Activated naive CD8-positive, alpha-beta T cell treated with anti-CD3 and anti-CD28 coated beads, Interleukin-2, amount 10 ng/mL, durations not matched to agents 7 days and 5 days (primary cell): ENCODE results near the gene EPB41L4A. TPM values are rescaled to one million over a fixed set of nuclear protein-coding genes. Genes with fewer than 3 reads are reported as not detected.

Source experiments
- ATAC-seq: fragments of 150-1000 bp; cut with Tn5 transposase; one replicate; pipeline ENCODE4 v1.10.0; 2021; ENCODE audit warnings: low read depth, moderate library complexity
- POLR2A ChIA-PET: fragments of 350-600 bp; sonication (Branson Sonifier 250); formaldehyde crosslinking; loops from one replicate; lab custom pipeline; 2021; ENCODE audit warnings: antibody characterized with exemption; lab: Charles Lee
- DNase-seq: peaks from one replicate; pipeline ENCODE4 v3.0.0; 2021
- H3K27ac Mint-ChIP-seq: one replicate; pipeline ENCODE4 v1.8.0; 2022; ENCODE audit warnings: mild to moderate bottlenecking, mixed read lengths
- H3K27me3 Mint-ChIP-seq: one replicate; pipeline ENCODE4 v1.8.0; 2022; ENCODE audit warnings: mild to moderate bottlenecking, moderate library complexity, mixed read lengths
- H3K36me3 Mint-ChIP-seq: one replicate; pipeline ENCODE4 v1.8.0; 2021; ENCODE audit warnings: mild to moderate bottlenecking, mixed read lengths
- H3K4me1 Mint-ChIP-seq: one replicate; pipeline ENCODE4 v1.8.0; 2021; ENCODE audit warnings: mixed read lengths
- H3K4me3 Mint-ChIP-seq: one replicate; pipeline ENCODE4 v1.8.0; 2022; ENCODE audit warnings: mild to moderate bottlenecking, moderate library complexity, mixed read lengths
- H3K9me3 Mint-ChIP-seq: one replicate; pipeline ENCODE4 v1.8.0; 2021; ENCODE audit warnings: mixed read lengths
- total RNA-seq, 2 experiments: library from RNA; stranded (reverse); gene quantifications; one replicate each; pipeline ENCODE4 v1.2.3, GENCODE V29; 2021

The EPB41L4A gene
- total RNA-seq, 2 experiments from 2014 or later = 0.11 to 1.0 TPM

GRCh38 chr5:112338681-112339337, 80.3 kb downstream of the EPB41L4A start:
- Mint-ChIP-seq H3K27ac (no peak overlapping the region), H3K4me3 (no peak overlapping the region), H3K4me1 (no peaks in the 10 kb centered on the region), H3K27me3 (peaks cover 12% of the 10 kb centered on the region), H3K9me3 (no peaks in the 10 kb centered on the region), H3K36me3 (no peaks in the 10 kb centered on the region)
- POLR2A ChIA-PET = no interaction called here
- DNase-seq = no peak
- ATAC-seq = no peak

- Mint-ChIP-seq H3K27ac (no peak overlapping the region), H3K4me3 (no peak overlapping the region), H3K27me3 (peaks cover 26% of the 10 kb centered on the region), H3K4me1 (peaks cover 6% of the 10 kb centered on the region), H3K9me3 (no peaks in the 10 kb centered on the region), H3K36me3 (no peaks in the 10 kb centered on the region)
- ATAC-seq = no peak
- no peak for DNase-seq
- POLR2A ChIA-PET = no interaction called here
These were observed 85.7 kb downstream of the EPB41L4A start for GRCh38 chr5:112333331-112333781.

- Mint-ChIP-seq H3K27me3 (peaks cover 25% of the 10 kb centered on the region), H3K9me3 (no peaks in the 10 kb centered on the region), H3K27ac (no peak overlapping the region), H3K36me3 (no peaks in the 10 kb centered on the region), H3K4me1 (peaks cover 6% of the 10 kb centered on the region), H3K4me3 (no peak overlapping the region)
- POLR2A ChIA-PET = no interaction called here
- ATAC-seq (no peak), DNase-seq (no peak)
These were observed 87.2 kb downstream of the EPB41L4A start for GRCh38 chr5:112331892-112332291.

- POLR2A ChIA-PET = no interaction called here
- H3K4me3 Mint-ChIP-seq = peak overlapping the region; percentile 8
- ATAC-seq (peak; percentile 72), DNase-seq (no peak)
- no peak overlapping the region for H3K27ac Mint-ChIP-seq
- H3K27me3 Mint-ChIP-seq = peaks cover 27% of the 10 kb centered on the region
- no peaks in the 10 kb centered on the region for H3K9me3 Mint-ChIP-seq
- peaks cover 6% of the 10 kb centered on the region for H3K4me1 Mint-ChIP-seq
- H3K36me3 Mint-ChIP-seq = no peaks in the 10 kb centered on the region
These were observed 89.5 kb downstream of the EPB41L4A start for GRCh38 chr5:112329419-112330090.

- ATAC-seq (no peak), DNase-seq (no peak)
- Mint-ChIP-seq H3K9me3 (no peaks in the 10 kb centered on the region), H3K27me3 (peaks cover 15% of the 10 kb centered on the region), H3K36me3 (no peaks in the 10 kb centered on the region), H3K4me1 (no peaks in the 10 kb centered on the region), H3K27ac (no peak overlapping the region), H3K4me3 (no peak overlapping the region)
- POLR2A ChIA-PET = no interaction called here
These were observed 95.9 kb downstream of the EPB41L4A start for GRCh38 chr5:112323166-112323565.

GRCh38 chr5:112320408-112320807, 98.7 kb downstream of the EPB41L4A start:
- Mint-ChIP-seq H3K36me3 (no peaks in the 10 kb centered on the region), H3K9me3 (no peaks in the 10 kb centered on the region), H3K4me1 (no peaks in the 10 kb centered on the region), H3K27me3 (peaks cover 13% of the 10 kb centered on the region), H3K4me3 (no peak overlapping the region), H3K27ac (no peak overlapping the region)
- ATAC-seq (no peak), DNase-seq (no peak)
- POLR2A ChIA-PET = no interaction called here

- no peaks in the 10 kb centered on the region for H3K4me1 Mint-ChIP-seq
- no peak for ATAC-seq
- DNase-seq = no peak
- no peak overlapping the region for H3K4me3 Mint-ChIP-seq
- POLR2A ChIA-PET = no interaction called here
- no peaks in the 10 kb centered on the region for H3K9me3 Mint-ChIP-seq
- peaks cover 7% of the 10 kb centered on the region for H3K27me3 Mint-ChIP-seq
- H3K36me3 Mint-ChIP-seq = no peaks in the 10 kb centered on the region
- H3K27ac Mint-ChIP-seq = no peak overlapping the region
These were observed 100.7 kb downstream of the EPB41L4A start for GRCh38 chr5:112318346-112318745.

- ATAC-seq = no peak
- no peak for DNase-seq
- Mint-ChIP-seq H3K4me3 (no peak overlapping the region), H3K9me3 (no peaks in the 10 kb centered on the region), H3K27ac (no peak overlapping the region), H3K27me3 (peaks cover 6% of the 10 kb centered on the region), H3K36me3 (no peaks in the 10 kb centered on the region), H3K4me1 (no peaks in the 10 kb centered on the region)
- POLR2A ChIA-PET = no interaction called here
These were observed 101.2 kb downstream of the EPB41L4A start for GRCh38 chr5:112317866-112318265.

- Mint-ChIP-seq H3K27me3 (peaks cover 6% of the 10 kb centered on the region), H3K9me3 (no peaks in the 10 kb centered on the region), H3K27ac (no peak overlapping the region), H3K4me1 (no peaks in the 10 kb centered on the region), H3K4me3 (no peak overlapping the region), H3K36me3 (no peaks in the 10 kb centered on the region)
- POLR2A ChIA-PET = no interaction called here
- ATAC-seq = no peak
- no peak for DNase-seq
These were observed 102.3 kb downstream of the EPB41L4A start for GRCh38 chr5:112316731-112317130.

- Mint-ChIP-seq H3K36me3 (no peaks in the 10 kb centered on the region), H3K4me1 (no peaks in the 10 kb centered on the region), H3K27me3 (peaks cover 6% of the 10 kb centered on the region), H3K4me3 (no peak overlapping the region), H3K27ac (no peak overlapping the region), H3K9me3 (no peaks in the 10 kb centered on the region)
- ATAC-seq (no peak), DNase-seq (no peak)
- POLR2A ChIA-PET = no interaction called here
These were observed 103.1 kb downstream of the EPB41L4A start for GRCh38 chr5:112316006-112316405.

- Mint-ChIP-seq H3K4me1 (no peaks in the 10 kb centered on the region), H3K27me3 (peaks cover 6% of the 10 kb centered on the region), H3K9me3 (no peaks in the 10 kb centered on the region), H3K27ac (no peak overlapping the region), H3K36me3 (no peaks in the 10 kb centered on the region), H3K4me3 (no peak overlapping the region)
- POLR2A ChIA-PET = no interaction called here
- no peak for DNase-seq
- no peak for ATAC-seq
These were observed 106.5 kb downstream of the EPB41L4A start for GRCh38 chr5:112312295-112313275.

- POLR2A ChIA-PET = no interaction called here
- Mint-ChIP-seq H3K36me3 (no peaks in the 10 kb centered on the region), H3K9me3 (no peaks in the 10 kb centered on the region), H3K27me3 (peaks cover 13% of the 10 kb centered on the region), H3K4me1 (no peaks in the 10 kb centered on the region), H3K27ac (no peak overlapping the region), H3K4me3 (no peak overlapping the region)
- DNase-seq (no peak), ATAC-seq (no peak)
These were observed 108.3 kb downstream of the EPB41L4A start for GRCh38 chr5:112310746-112311145.

- no peaks in the 10 kb centered on the region for H3K4me1 Mint-ChIP-seq
- POLR2A ChIA-PET = no interaction called here
- no peaks in the 10 kb centered on the region for H3K36me3 Mint-ChIP-seq
- H3K9me3 Mint-ChIP-seq = no peaks in the 10 kb centered on the region
- peaks cover 16% of the 10 kb centered on the region for H3K27me3 Mint-ChIP-seq
- no peak for DNase-seq
- ATAC-seq = no peak
- no peak overlapping the region for H3K4me3 Mint-ChIP-seq
- H3K27ac Mint-ChIP-seq = no peak overlapping the region
These were observed 110.5 kb downstream of the EPB41L4A start for GRCh38 chr5:112308608-112309007.
